ENCODE data around the gene NR2F1.

The NR2F1 gene

GRCh38 chr5:93620487-93621326 lies 37.7 kb downstream of the NR2F1 start:
- peaks cover 10% of the 10 kb centered on the region; the same call in 1 of the 2 replicates for H3F3A ChIP-seq (ENCODE audit: insufficient read depth, low read length)
- H3K27ac ChIP-seq (ENCODE audit: low read length) = no peak overlapping the region
- no peaks in the 10 kb centered on the region for H3K79me2 ChIP-seq (ENCODE audit: low read length)
- peak overlapping the region; percentile 75 for H3K4me3 ChIP-seq (ENCODE audit: low read length)
- peak overlapping the region; percentile 45; the same call in 1 of the 2 replicates for H3K9ac ChIP-seq (ENCODE audit: low read length)
- no peaks in the 10 kb centered on the region for H4K20me1 ChIP-seq (ENCODE audit: insufficient read depth, low read length)
- no peak for TF ChIP-seq EZH2phosphoT487 (IDR thresholded peaks at IDR 0.05; ENCODE audit: low read length)
- no peak for TF ChIP-seq EZH2 (optimal IDR thresholded peaks at IDR 0.05; ENCODE audit: low read depth, low read length)
- TF ChIP-seq CTCF (IDR thresholded peaks at IDR 0.05; ENCODE audit: low read length) = peak; percentile 26
- H3K4me1 ChIP-seq (ENCODE audit: low read length) = peaks cover 10% of the 10 kb centered on the region
- H3K36me3 ChIP-seq (replicated peaks; ENCODE audit: insufficient read depth, low read length) = no peaks in the 10 kb centered on the region
- H3K9me2 ChIP-seq (replicated peaks; ENCODE audit: insufficient read depth, low read length) = no peaks in the 10 kb centered on the region
- H3K27me3 ChIP-seq (replicated peaks; ENCODE audit: insufficient read depth, low read length) = no peaks in the 10 kb centered on the region
- no peaks in the 10 kb centered on the region for H3K9me3 ChIP-seq (replicated peaks; ENCODE audit: insufficient read depth, low read length)
- peak; percentile 81 for DNase-seq
- H2AFZ ChIP-seq (ENCODE audit: low read length) = peak overlapping the region; percentile 95
- H3K4me2 ChIP-seq (ENCODE audit: low read depth, low read length) = peak overlapping the region; percentile 95

GRCh38 chr5:93621327-93621798 lies 38.3 kb downstream of the NR2F1 start:
- Histone ChIP-seq H3K4me1 (ENCODE audit: low read length) (peaks cover 10% of the 10 kb centered on the region), H3K4me3 (ENCODE audit: low read length) (no peak overlapping the region), H3F3A (ENCODE audit: insufficient read depth, low read length) (peaks cover 10% of the 10 kb centered on the region; the same call in 1 of the 2 replicates), H3K9me3 (replicated peaks; ENCODE audit: insufficient read depth, low read length) (no peaks in the 10 kb centered on the region), H3K36me3 (replicated peaks; ENCODE audit: insufficient read depth, low read length) (no peaks in the 10 kb centered on the region), H3K9me2 (replicated peaks; ENCODE audit: insufficient read depth, low read length) (no peaks in the 10 kb centered on the region), H3K4me2 (ENCODE audit: low read depth, low read length) (no peak overlapping the region), H2AFZ (ENCODE audit: low read length) (no peak overlapping the region), H3K9ac (ENCODE audit: low read length) (no peak overlapping the region), H3K27ac (ENCODE audit: low read length) (no peak overlapping the region), H4K20me1 (ENCODE audit: insufficient read depth, low read length) (no peaks in the 10 kb centered on the region), H3K79me2 (ENCODE audit: low read length) (no peaks in the 10 kb centered on the region), H3K27me3 (replicated peaks; ENCODE audit: insufficient read depth, low read length) (no peaks in the 10 kb centered on the region)
- no peak for DNase-seq
- TF ChIP-seq CTCF (IDR thresholded peaks at IDR 0.05; ENCODE audit: low read length) = no peak
- no peak for TF ChIP-seq EZH2 (optimal IDR thresholded peaks at IDR 0.05; ENCODE audit: low read depth, low read length)
- no peak for TF ChIP-seq EZH2phosphoT487 (IDR thresholded peaks at IDR 0.05; ENCODE audit: low read length)

GRCh38 chr5:93622240-93622885 lies 39.3 kb downstream of the NR2F1 start:
- no peaks in the 10 kb centered on the region for H4K20me1 ChIP-seq (ENCODE audit: insufficient read depth, low read length)
- H3K27ac ChIP-seq (ENCODE audit: low read length) = no peak overlapping the region
- H3K4me1 ChIP-seq (ENCODE audit: low read length) = peaks cover 10% of the 10 kb centered on the region
- DNase-seq = no peak
- no peak overlapping the region for H3K4me3 ChIP-seq (ENCODE audit: low read length)
- no peaks in the 10 kb centered on the region for H3K27me3 ChIP-seq (replicated peaks; ENCODE audit: insufficient read depth, low read length)
- peaks cover 10% of the 10 kb centered on the region; the same call in 1 of the 2 replicates for H3F3A ChIP-seq (ENCODE audit: insufficient read depth, low read length)
- H3K9me2 ChIP-seq (replicated peaks; ENCODE audit: insufficient read depth, low read length) = no peaks in the 10 kb centered on the region
- no peak overlapping the region for H3K9ac ChIP-seq (ENCODE audit: low read length)
- TF ChIP-seq EZH2 (optimal IDR thresholded peaks at IDR 0.05; ENCODE audit: low read depth, low read length) = no peak
- no peak for TF ChIP-seq EZH2phosphoT487 (IDR thresholded peaks at IDR 0.05; ENCODE audit: low read length)
- TF ChIP-seq CTCF (IDR thresholded peaks at IDR 0.05; ENCODE audit: low read length) = no peak
- H3K36me3 ChIP-seq (replicated peaks; ENCODE audit: insufficient read depth, low read length) = no peaks in the 10 kb centered on the region
- no peak overlapping the region for H2AFZ ChIP-seq (ENCODE audit: low read length)
- H3K9me3 ChIP-seq (replicated peaks; ENCODE audit: insufficient read depth, low read length) = no peaks in the 10 kb centered on the region
- H3K4me2 ChIP-seq (ENCODE audit: low read depth, low read length) = no peak overlapping the region
- H3K79me2 ChIP-seq (ENCODE audit: low read length) = no peaks in the 10 kb centered on the region

All from MM.1S (cell line).